Hepatocyte (in vitro differentiated cells): Measurements from ENCODE around the gene QSOX2.

ENCODE experiments used
- EZH2 ChIP-seq: fragments of 200-600 bp; sonication (generic); IDR thresholded peaks from 2 replicates; pipeline ENCODE4 v1.6.1; 2016; ENCODE audit warnings: antibody characterized with exemption, mild to moderate bottlenecking, borderline replicate concordance
- EZH2phosphoT487 ChIP-seq: fragments of 200-600 bp; sonication (generic); IDR thresholded peaks from one replicate; pipeline ENCODE4 v1.6.1; 2018; ENCODE audit warnings: antibody characterized with exemption, mild to moderate bottlenecking, low read depth, moderate library complexity; ENCODE audit not compliant: unreplicated experiment, severe bottlenecking
- TF ChIP-seq, protein P1 (sequence below): fragments of 200-600 bp; sonication (generic); IDR thresholded peaks from 2 replicates; pipeline ENCODE4 v1.5.1; 2016; ENCODE audit warnings: antibody characterized with exemption, mild to moderate bottlenecking; ENCODE audit not compliant: poor library complexity

- TF ChIP-seq, protein P1, sequence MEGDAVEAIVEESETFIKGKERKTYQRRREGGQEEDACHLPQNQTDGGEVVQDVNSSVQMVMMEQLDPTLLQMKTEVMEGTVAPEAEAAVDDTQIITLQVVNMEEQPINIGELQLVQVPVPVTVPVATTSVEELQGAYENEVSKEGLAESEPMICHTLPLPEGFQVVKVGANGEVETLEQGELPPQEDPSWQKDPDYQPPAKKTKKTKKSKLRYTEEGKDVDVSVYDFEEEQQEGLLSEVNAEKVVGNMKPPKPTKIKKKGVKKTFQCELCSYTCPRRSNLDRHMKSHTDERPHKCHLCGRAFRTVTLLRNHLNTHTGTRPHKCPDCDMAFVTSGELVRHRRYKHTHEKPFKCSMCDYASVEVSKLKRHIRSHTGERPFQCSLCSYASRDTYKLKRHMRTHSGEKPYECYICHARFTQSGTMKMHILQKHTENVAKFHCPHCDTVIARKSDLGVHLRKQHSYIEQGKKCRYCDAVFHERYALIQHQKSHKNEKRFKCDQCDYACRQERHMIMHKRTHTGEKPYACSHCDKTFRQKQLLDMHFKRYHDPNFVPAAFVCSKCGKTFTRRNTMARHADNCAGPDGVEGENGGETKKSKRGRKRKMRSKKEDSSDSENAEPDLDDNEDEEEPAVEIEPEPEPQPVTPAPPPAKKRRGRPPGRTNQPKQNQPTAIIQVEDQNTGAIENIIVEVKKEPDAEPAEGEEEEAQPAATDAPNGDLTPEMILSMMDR: no peak
- TF ChIP-seq EZH2 (no peak), EZH2phosphoT487 (no peak)
Measured at GRCh38 chr9:136208675-136209074, 36.9 kb downstream of the QSOX2 start.
